Naive thymus-derived CD4-positive, alpha-beta T cell (primary cell): ENCODE data around the gene NRG3. TPM values are rescaled to one million over a fixed set of nuclear protein-coding genes. Genes with fewer than 3 reads are reported as not detected.

ENCODE experiments used
- ATAC-seq: fragments of 150-1000 bp; cut with Tn5 transposase; 2 replicates; pipeline ENCODE4 v1.10.0; 2021; ENCODE audit warnings: mild to moderate bottlenecking, moderate library complexity
- CTCF ChIA-PET: fragments of 350-600 bp; sonication (Branson Sonifier 250); formaldehyde crosslinking; loops from one replicate; lab custom pipeline; 2021; ENCODE audit warnings: antibody characterized with exemption; lab: Charles Lee
- POLR2A ChIA-PET: fragments of 350-600 bp; sonication (Branson Sonifier 250); formaldehyde crosslinking; loops from one replicate; lab custom pipeline; 2021; ENCODE audit warnings: antibody characterized with exemption, inconsistent platforms; lab: Charles Lee
- DNase-seq, 9 donors: peaks; one replicate each; pipeline versions ENCODE4 v3.0.0 to v3.0.0-alpha.2; 2020 to 2022; ENCODE audit warnings: mixed read lengths in 1 of 9
- H3K27ac ChIP-seq: one replicate; pipeline ENCODE4 v1.7.0; 2013; ENCODE audit warnings: mild to moderate bottlenecking, low read depth, low read length, moderate library complexity
- H3K27me3 ChIP-seq, 2 donors: one replicate each; pipeline ENCODE4 v1.7.0; 2013; ENCODE audit warnings: low read length in 2 of 2, mild to moderate bottlenecking in 2 of 2, moderate library complexity in 2 of 2; ENCODE audit not compliant: control insufficient read depth in 2 of 2, insufficient read depth in 2 of 2
- H3K36me3 ChIP-seq, 3 experiments: 1 replicate in 2 of 3; 2 replicates in 1 of 3; pipeline ENCODE4 v1.7.0; 2013; ENCODE audit warnings: low read length in 3 of 3, mild to moderate bottlenecking in 3 of 3, moderate library complexity in 1 of 3; ENCODE audit not compliant: insufficient read depth in 3 of 3, control insufficient read depth in 2 of 3
- H3K4me1 ChIP-seq, 2 donors: one replicate each; pipeline ENCODE4 v1.7.0; 2013; ENCODE audit warnings: low read length in 2 of 2, mild to moderate bottlenecking in 2 of 2, moderate library complexity in 1 of 2; ENCODE audit not compliant: control insufficient read depth in 2 of 2, insufficient read depth in 2 of 2
- H3K4me3 ChIP-seq: 2 replicates; pipeline ENCODE4 v1.7.0; 2013; ENCODE audit warnings: mild to moderate bottlenecking, low read length
- H3K9me3 ChIP-seq, 3 experiments: 1 replicate in 2 of 3; 2 replicates in 1 of 3; pipeline ENCODE4 v1.7.0; 2013; ENCODE audit warnings: low read length in 3 of 3; ENCODE audit not compliant: control insufficient read depth in 2 of 3
- H3K27ac Mint-ChIP-seq, 9 donors: one replicate each; pipeline ENCODE4 v1.8.0; 2020 to 2022; ENCODE audit warnings: mixed read lengths in 9 of 9, mild to moderate bottlenecking in 8 of 9, moderate library complexity in 5 of 9, inconsistent platforms in 2 of 9
- H3K27me3 Mint-ChIP-seq, 5 donors: one replicate each; pipeline ENCODE4 v1.8.0; 2021 to 2022; ENCODE audit warnings: mixed read lengths in 5 of 5, mild to moderate bottlenecking in 1 of 5
- H3K36me3 Mint-ChIP-seq, 5 donors: one replicate each; pipeline ENCODE4 v1.8.0; 2020 to 2022; ENCODE audit warnings: mixed read lengths in 5 of 5, mild to moderate bottlenecking in 3 of 5, inconsistent platforms in 1 of 5
- H3K4me1 Mint-ChIP-seq, 7 donors: one replicate each; pipeline ENCODE4 v1.8.0; 2020 to 2022; ENCODE audit warnings: mixed read lengths in 7 of 7, mild to moderate bottlenecking in 3 of 7, inconsistent platforms in 1 of 7
- H3K4me3 Mint-ChIP-seq, 10 donors: one replicate each; pipeline ENCODE4 v1.8.0; 2020 to 2022; ENCODE audit warnings: mild to moderate bottlenecking in 10 of 10, mixed read lengths in 10 of 10, moderate library complexity in 6 of 10, inconsistent platforms in 2 of 10
- H3K9me3 Mint-ChIP-seq, 11 donors: one replicate each; pipeline ENCODE4 v1.8.0; 2020 to 2022; ENCODE audit warnings: mixed read lengths in 11 of 11, mild to moderate bottlenecking in 4 of 11, inconsistent platforms in 1 of 11, moderate library complexity in 1 of 11
- intact Hi-C, 2 donors: fragments of 100-400 bp; cut with micrococcal nuclease; formaldehyde crosslinking; loops; one replicate each; pipeline ENCODE4 v1.15.1; 2023
- polyA plus RNA-seq, 2 donors: library from polyadenylated mRNA; unstranded; fragments of 300-500 nt; fragmentation: Illumina TruSeq; gene quantifications; one replicate each; pipeline ENCODE4 v1.2.3, GENCODE V29; 2021
- total RNA-seq, 6 experiments: library from RNA in 5 of 6; stranded (reverse) in 5 of 6; gene quantifications; 1 replicate in 5 of 6; 2 replicates in 1 of 6; pipeline ENCODE4 v1.2.3 and lab custom pipeline; 2021 to 2026

NRG3 gene
- total and polyA plus RNA-seq, 7 experiments from 2014 or later, result not detected

DNA sequence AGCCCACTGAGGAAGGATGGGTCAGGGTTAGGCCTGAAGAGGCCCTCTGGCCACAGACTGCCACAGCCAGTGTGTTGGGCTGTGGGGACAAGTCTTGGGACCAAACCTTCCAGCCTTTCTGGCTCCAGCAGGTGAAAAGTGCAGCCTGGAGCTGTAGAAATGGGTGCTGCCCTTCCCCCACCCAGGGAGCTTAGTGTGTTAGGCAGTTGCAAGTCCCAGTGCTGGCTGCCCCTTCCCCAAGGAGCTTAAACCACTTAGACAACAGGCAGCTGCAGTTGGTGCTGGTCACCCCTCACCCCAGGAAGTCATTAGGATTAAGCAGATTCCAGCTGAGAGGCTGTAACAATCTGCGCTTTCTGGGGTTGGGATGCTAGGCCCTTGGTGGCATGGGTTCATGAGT is 563.3 kb downstream of the NRG3 start:
- no peak overlapping the region for H3K27ac ChIP-seq
- no peak for DNase-seq
- no peak overlapping the region for H3K4me3 ChIP-seq
- Mint-ChIP-seq H3K27me3 (no peaks in the 10 kb centered on the region), H3K4me1 (no peaks in the 10 kb centered on the region), H3K36me3 (no peaks in the 10 kb centered on the region), H3K9me3 (peaks cover 0 to 12% (median 5%) of the 10 kb centered on the region in 11 donors), H3K4me3 (no peak overlapping the region), H3K27ac (no peak overlapping the region)
- ChIA-PET POLR2A (no interaction called here), CTCF (no interaction called here)
- H3K4me1 ChIP-seq, result no peaks in the 10 kb centered on the region
- intact Hi-C loops, result no loop called here
- no peaks in the 10 kb centered on the region for H3K36me3 ChIP-seq
- H3K27me3 ChIP-seq, result no peaks in the 10 kb centered on the region
- no peak for ATAC-seq
- no peaks in the 10 kb centered on the region for H3K9me3 ChIP-seq

GRCh38 chr10:82440775-82441174 is 565.8 kb downstream of the NRG3 start:
- ChIA-PET POLR2A (no interaction called here), CTCF (no interaction called here)
- intact Hi-C loops, result no loop called here
- H3K36me3 Mint-ChIP-seq, result no peaks in the 10 kb centered on the region
- H3K4me1 Mint-ChIP-seq, result no peaks in the 10 kb centered on the region
- no peak overlapping the region for H3K4me3 Mint-ChIP-seq
- no peak for ATAC-seq
- peaks cover 0 to 15% (median 3%) of the 10 kb centered on the region in 11 donors for H3K9me3 Mint-ChIP-seq
- no peak overlapping the region for H3K4me3 ChIP-seq
- H3K27me3 Mint-ChIP-seq, result no peaks in the 10 kb centered on the region
- no peak overlapping the region for H3K27ac ChIP-seq
- no peak for DNase-seq
- H3K36me3 ChIP-seq, result no peaks in the 10 kb centered on the region
- H3K4me1 ChIP-seq, result no peaks in the 10 kb centered on the region
- no peaks in the 10 kb centered on the region for H3K27me3 ChIP-seq
- H3K27ac Mint-ChIP-seq, result no peak overlapping the region
- H3K9me3 ChIP-seq, result no peaks in the 10 kb centered on the region

GRCh38 chr10:82452046-82452445 is 577.1 kb downstream of the NRG3 start:
- intact Hi-C loops, result no loop called here
- H3K4me1 Mint-ChIP-seq, result no peaks in the 10 kb centered on the region
- Histone ChIP-seq H3K27me3 (no peaks in the 10 kb centered on the region), H3K36me3 (no peaks in the 10 kb centered on the region), H3K4me3 (no peak overlapping the region), H3K27ac (no peak overlapping the region), H3K9me3 (no peaks in the 10 kb centered on the region), H3K4me1 (no peaks in the 10 kb centered on the region)
- no peak overlapping the region for H3K4me3 Mint-ChIP-seq
- peaks cover 0 to 5% (median 0%) of the 10 kb centered on the region in 11 donors for H3K9me3 Mint-ChIP-seq
- no peak for ATAC-seq
- H3K36me3 Mint-ChIP-seq, result no peaks in the 10 kb centered on the region
- CTCF ChIA-PET, result no interaction called here
- H3K27ac Mint-ChIP-seq, result no peak overlapping the region
- POLR2A ChIA-PET, result no interaction called here
- H3K27me3 Mint-ChIP-seq, result no peaks in the 10 kb centered on the region
- DNase-seq, result no peak

DNA sequence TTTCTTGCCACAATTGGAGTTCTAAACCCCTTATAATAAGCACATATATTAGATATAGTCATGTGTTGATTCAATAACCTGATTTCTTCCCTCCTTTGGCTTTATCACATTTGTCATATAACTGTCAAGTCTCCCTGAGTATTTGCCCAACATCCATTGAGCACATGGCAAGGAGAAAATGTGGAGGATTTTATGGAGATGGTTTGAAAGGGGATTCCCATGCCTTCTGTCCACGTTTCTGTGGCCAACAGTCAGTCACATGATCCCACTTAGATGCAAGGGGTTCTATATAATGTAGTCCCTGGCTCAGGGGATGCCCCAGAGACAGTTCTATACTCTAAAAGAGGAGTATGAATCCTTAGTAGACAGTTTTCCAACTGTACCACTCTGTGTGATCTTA is 577.7 kb downstream of the NRG3 start:
- Histone ChIP-seq H3K9me3 (no peaks in the 10 kb centered on the region), H3K36me3 (no peaks in the 10 kb centered on the region), H3K4me1 (no peaks in the 10 kb centered on the region), H3K4me3 (no peak overlapping the region), H3K27me3 (no peaks in the 10 kb centered on the region), H3K27ac (no peak overlapping the region)
- intact Hi-C loops, result no loop called here
- Mint-ChIP-seq H3K36me3 (no peaks in the 10 kb centered on the region), H3K4me1 (no peaks in the 10 kb centered on the region), H3K27ac (no peak overlapping the region), H3K27me3 (no peaks in the 10 kb centered on the region), H3K9me3 (peaks cover 0 to under 1% (median 0%) of the 10 kb centered on the region in 11 donors), H3K4me3 (no peak overlapping the region)
- POLR2A ChIA-PET, result no interaction called here
- CTCF ChIA-PET, result no interaction called here
- no peak for ATAC-seq
- no peak for DNase-seq

- Mint-ChIP-seq H3K27me3 (no peaks in the 10 kb centered on the region), H3K27ac (no peak overlapping the region), H3K36me3 (no peaks in the 10 kb centered on the region), H3K4me3 (no peak overlapping the region), H3K9me3 (peaks cover 0 to 1% (median 0%) of the 10 kb centered on the region in 11 donors), H3K4me1 (no peaks in the 10 kb centered on the region)
- ChIA-PET CTCF (no interaction called here), POLR2A (no interaction called here)
- DNase-seq (no peak), ATAC-seq (no peak)
- no peaks in the 10 kb centered on the region for H3K27me3 ChIP-seq
- no peak overlapping the region for H3K27ac ChIP-seq
- intact Hi-C loops, result no loop called here
- no peaks in the 10 kb centered on the region for H3K4me1 ChIP-seq
- no peaks in the 10 kb centered on the region for H3K36me3 ChIP-seq
- H3K4me3 ChIP-seq, result no peak overlapping the region
- no peaks in the 10 kb centered on the region for H3K9me3 ChIP-seq
Measured at GRCh38 chr10:82453678-82454293, 578.8 kb downstream of the NRG3 start.

- Mint-ChIP-seq H3K9me3 (peaks cover 0 to 15% (median 8%) of the 10 kb centered on the region in 11 donors), H3K4me1 (no peaks in the 10 kb centered on the region), H3K4me3 (no peak overlapping the region), H3K36me3 (no peaks in the 10 kb centered on the region), H3K27me3 (no peaks in the 10 kb centered on the region), H3K27ac (no peak overlapping the region)
- Histone ChIP-seq H3K4me3 (no peak overlapping the region), H3K27ac (no peak overlapping the region), H3K27me3 (no peaks in the 10 kb centered on the region), H3K9me3 (no peaks in the 10 kb centered on the region), H3K36me3 (no peaks in the 10 kb centered on the region), H3K4me1 (no peaks in the 10 kb centered on the region)
- DNase-seq (no peak), ATAC-seq (no peak)
- ChIA-PET CTCF (no interaction called here), POLR2A (no interaction called here)
- intact Hi-C loops, result no loop called here
Measured at GRCh38 chr10:82462910-82463551, 588.0 kb downstream of the NRG3 start.

DNA sequence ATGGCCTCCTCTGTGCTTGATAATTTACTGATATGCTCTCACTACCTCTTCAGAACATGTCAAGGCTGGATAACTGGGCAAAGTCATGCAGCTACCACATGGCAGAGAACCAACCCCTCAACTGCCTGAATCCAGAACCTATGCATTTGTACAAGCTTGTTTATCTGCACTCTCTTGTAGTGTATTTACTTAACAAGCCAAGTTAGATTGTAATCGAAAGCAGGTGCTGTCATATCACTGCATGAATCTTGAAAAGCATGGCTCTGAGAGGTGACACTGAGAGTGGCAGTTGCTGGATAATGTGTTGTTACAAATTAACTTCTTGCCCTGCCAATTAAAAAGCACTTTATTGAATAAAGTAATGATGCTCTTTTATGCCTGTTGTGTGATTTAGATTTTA is 588.6 kb downstream of the NRG3 start:
- no peak overlapping the region for H3K4me3 Mint-ChIP-seq
- no peak for ATAC-seq
- no peaks in the 10 kb centered on the region for H3K36me3 ChIP-seq
- H3K27me3 ChIP-seq, result no peaks in the 10 kb centered on the region
- CTCF ChIA-PET, result no interaction called here
- H3K36me3 Mint-ChIP-seq, result no peaks in the 10 kb centered on the region
- no peak overlapping the region for H3K27ac ChIP-seq
- H3K27me3 Mint-ChIP-seq, result no peaks in the 10 kb centered on the region
- POLR2A ChIA-PET, result no interaction called here
- H3K4me1 Mint-ChIP-seq, result no peaks in the 10 kb centered on the region
- no peak for DNase-seq
- H3K9me3 ChIP-seq, result no peaks in the 10 kb centered on the region
- intact Hi-C loops, result no loop called here
- no peak overlapping the region for H3K27ac Mint-ChIP-seq
- H3K4me1 ChIP-seq, result no peaks in the 10 kb centered on the region
- H3K4me3 ChIP-seq, result no peak overlapping the region
- H3K9me3 Mint-ChIP-seq, result peaks cover 0 to 15% (median 8%) of the 10 kb centered on the region in 11 donors
